Tibial nerve (tissue), 4 donors: ENCODE data around the gene SRF.

ENCODE experiments used
- CTCF ChIP-seq, 5 experiments: fragments of 200-600 bp in 3 of 5; fragments of 450-650 bp in 2 of 5; sonication (generic) in 3 of 5; IDR thresholded peaks; one replicate each; pipeline ENCODE4 v1.5.1; 2016 to 2019; ENCODE audit warnings: antibody characterized with exemption in 5 of 5, mild to moderate bottlenecking in 3 of 5, moderate library complexity in 2 of 5
- EP300 ChIP-seq, 2 donors: sonication (generic); formaldehyde crosslinking; IDR thresholded peaks; one replicate each; pipeline ENCODE4 v1.6.1; 2017; ENCODE audit warnings: antibody characterized with exemption in 2 of 2, mild to moderate bottlenecking in 1 of 2
- POLR2A ChIP-seq, 2 donors: fragments of 450-650 bp; IDR thresholded peaks; one replicate each; pipeline ENCODE4 v1.6.1; 2017; ENCODE audit warnings: antibody characterized with exemption in 2 of 2, mild to moderate bottlenecking in 2 of 2, moderate library complexity in 2 of 2

- TF ChIP-seq CTCF (IDR thresholded peaks at IDR 0.05) = peak; percentile 88 to 97 (median 95)
- TF ChIP-seq EP300 (IDR thresholded peaks at IDR 0.05) = peak; percentile 33 to 45
- TF ChIP-seq POLR2A (IDR thresholded peaks at IDR 0.05) = no peak
Measured at GRCh38 chr6:43143235-43144128, 27.6 kb upstream of the SRF start.
